Measurements from ENCODE around the gene COP1.

DNA sequence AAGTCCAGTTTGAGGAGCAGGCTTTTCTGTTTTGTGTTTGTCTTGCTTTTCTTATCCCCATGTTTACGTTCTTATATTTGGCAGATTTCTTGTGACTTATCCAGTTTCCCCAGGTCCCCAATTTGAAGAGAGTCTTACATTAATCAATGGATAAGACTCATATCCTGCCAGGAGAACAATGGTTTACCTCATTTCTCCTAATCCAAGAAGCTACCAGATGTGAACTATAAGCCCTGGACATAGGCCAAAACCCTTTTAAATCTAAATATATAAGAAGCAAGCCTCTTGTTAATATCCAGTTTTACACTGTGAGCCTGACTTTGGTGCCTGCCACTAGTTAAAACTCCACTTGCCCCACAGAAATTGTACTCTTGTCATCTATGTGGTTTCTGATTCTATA, 15.1 kb upstream of the COP1 start:
- TF ChIP-seq, protein P1, sequence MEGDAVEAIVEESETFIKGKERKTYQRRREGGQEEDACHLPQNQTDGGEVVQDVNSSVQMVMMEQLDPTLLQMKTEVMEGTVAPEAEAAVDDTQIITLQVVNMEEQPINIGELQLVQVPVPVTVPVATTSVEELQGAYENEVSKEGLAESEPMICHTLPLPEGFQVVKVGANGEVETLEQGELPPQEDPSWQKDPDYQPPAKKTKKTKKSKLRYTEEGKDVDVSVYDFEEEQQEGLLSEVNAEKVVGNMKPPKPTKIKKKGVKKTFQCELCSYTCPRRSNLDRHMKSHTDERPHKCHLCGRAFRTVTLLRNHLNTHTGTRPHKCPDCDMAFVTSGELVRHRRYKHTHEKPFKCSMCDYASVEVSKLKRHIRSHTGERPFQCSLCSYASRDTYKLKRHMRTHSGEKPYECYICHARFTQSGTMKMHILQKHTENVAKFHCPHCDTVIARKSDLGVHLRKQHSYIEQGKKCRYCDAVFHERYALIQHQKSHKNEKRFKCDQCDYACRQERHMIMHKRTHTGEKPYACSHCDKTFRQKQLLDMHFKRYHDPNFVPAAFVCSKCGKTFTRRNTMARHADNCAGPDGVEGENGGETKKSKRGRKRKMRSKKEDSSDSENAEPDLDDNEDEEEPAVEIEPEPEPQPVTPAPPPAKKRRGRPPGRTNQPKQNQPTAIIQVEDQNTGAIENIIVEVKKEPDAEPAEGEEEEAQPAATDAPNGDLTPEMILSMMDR (IDR thresholded peaks at IDR 0.05) = no peak
- TF ChIP-seq EP300 (IDR thresholded peaks at IDR 0.05) = no peak
- no peak for TF ChIP-seq POLR2A (IDR thresholded peaks at IDR 0.05)

Measured in tibial nerve (tissue), 4 donors.